ENCODE results near the gene CCDC91.
"Not testable (repeated sequence)": the region's sequence is repeated elsewhere in the genome, so short reads cannot be mapped to it uniquely, and the experiment has no call there.

CCDC91 gene

GRCh38 chr12:28456934-28457710 is 266.9 kb downstream of the CCDC91 start:
- no peak for DNase-seq

GRCh38 chr12:28457785-28458184 is 267.5 kb downstream of the CCDC91 start:
- no peak for DNase-seq

DNA sequence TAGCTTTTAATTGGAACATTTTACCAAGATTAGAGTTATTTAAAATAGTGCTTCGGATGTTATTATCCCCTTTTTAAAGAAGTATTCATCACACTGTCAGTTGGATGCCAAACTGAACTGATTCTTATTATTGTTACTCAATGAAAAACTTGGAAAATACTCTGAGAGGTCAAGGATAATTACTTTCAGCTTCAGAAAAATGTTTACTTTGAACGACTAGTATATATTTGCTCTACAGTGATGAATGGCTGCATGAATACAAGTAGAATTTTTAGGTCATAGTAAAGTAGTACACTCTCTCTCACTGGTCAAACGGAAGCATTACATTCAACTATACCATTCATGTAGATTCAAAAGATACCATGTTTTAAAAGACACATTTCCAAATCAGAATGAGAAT is 269.2 kb downstream of the CCDC91 start:
- DNase-seq: no peak

DNA sequence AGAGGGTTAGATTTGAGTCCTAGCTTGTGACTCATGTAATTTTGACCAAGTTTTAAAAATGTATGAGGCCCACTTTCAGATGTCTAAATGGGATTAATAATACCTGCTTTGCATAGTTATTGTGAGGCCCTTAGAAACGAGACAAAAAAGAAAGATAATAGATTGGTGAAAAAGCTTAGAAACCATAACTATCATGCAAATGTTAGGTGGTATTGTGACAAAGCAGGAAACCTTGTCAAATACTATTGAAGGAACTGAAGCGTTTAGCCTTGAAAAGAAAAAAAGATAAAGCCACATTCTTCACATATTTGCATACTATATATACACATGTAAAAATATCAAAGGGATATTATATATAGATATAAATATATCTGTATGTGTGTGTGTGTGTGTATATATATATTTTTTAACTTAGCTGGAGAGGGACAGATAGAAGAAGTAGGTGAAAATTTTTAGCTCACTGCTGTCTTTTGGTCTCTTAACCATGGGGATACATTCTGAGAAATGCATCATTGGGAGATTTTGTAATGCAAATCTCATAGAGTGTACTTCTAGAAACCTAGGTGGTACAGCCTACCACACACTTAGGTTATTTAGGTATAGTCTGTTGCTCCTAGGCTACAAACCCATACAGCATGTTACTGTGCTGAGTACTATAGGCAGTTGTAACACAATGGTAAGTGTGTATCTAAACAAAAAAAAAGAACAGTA is 270.3 kb downstream of the CCDC91 start:
- no peak for DNase-seq

- DNase-seq: no peak
These were observed 273.1 kb downstream of the CCDC91 start for GRCh38 chr12:28463396-28463795.

GRCh38 chr12:28471762-28472161 is 281.5 kb downstream of the CCDC91 start:
- DNase-seq: not testable (repeated sequence)

- DNase-seq: not testable (repeated sequence)
These were observed 285.9 kb downstream of the CCDC91 start for GRCh38 chr12:28476206-28476605.

DNA sequence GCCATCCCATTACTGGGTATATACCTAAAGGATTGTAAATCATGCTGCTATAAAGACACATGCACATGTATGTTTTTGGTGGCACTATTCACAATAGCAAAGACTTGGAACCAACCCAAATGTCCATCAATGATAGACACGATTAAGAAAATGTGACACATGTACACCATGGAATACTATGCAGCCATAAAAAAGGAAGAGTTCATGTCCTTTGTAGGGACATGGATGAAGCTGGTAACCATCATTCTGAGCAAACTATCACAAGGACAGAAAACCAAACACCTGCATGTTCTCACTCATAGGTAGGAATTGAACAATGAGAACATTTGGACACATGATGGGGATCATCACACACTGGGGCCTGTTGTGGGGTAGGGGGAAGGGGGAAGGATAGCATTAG is 288.8 kb downstream of the CCDC91 start:
- DNase-seq: not testable (repeated sequence)

- DNase-seq: no peak
These were observed 289.4 kb downstream of the CCDC91 start for GRCh38 chr12:28479683-28480082.

- DNase-seq: no peak
These were observed 293.9 kb downstream of the CCDC91 start for GRCh38 chr12:28484156-28484555.

DNA sequence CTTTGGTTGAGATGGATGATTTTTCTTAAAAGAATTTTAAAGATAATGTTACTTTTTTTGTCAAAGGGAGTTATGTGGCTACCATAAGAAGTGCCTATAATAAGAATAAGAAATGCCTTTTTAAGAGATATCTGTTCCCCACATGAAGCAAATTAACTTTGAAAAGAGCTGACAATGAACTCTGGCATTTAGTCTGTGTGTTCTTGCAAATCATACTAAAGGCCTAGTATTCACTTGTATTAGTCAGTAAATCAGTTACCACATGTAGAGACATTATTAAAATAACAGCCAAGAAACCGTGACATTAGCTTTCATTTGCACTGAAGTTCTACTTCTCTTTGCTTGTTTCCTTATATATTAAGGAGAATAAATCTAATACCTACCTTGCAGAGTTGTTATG is 296.3 kb downstream of the CCDC91 start:
- DNase-seq: no peak

GRCh38 chr12:28489246-28489645 is 299.0 kb downstream of the CCDC91 start:
- DNase-seq: no peak

GRCh38 chr12:28497889-28498411 is 307.7 kb downstream of the CCDC91 start:
- DNase-seq: no peak

DNA sequence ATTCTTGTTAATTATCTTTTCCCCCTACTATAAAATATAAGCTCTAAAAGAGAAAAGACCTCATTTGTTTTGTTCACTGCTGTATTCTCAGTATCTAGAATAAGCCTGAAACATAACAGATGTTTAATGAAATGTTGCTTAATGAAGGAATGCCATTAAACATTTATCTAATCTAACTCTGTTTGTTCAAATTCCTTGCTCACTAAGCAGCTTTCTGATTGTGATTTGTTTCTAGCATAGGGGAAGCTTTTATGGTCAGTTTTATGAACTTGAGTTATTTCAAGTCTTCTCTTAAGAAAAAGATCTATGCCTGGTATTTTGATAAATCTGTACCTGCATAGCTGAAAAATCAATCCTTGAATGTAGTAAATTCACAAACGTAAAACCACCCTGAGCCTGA is 308.6 kb downstream of the CCDC91 start:
- DNase-seq: no peak

- DNase-seq: no peak
These were observed 310.2 kb downstream of the CCDC91 start for GRCh38 chr12:28500373-28501024.

DNA sequence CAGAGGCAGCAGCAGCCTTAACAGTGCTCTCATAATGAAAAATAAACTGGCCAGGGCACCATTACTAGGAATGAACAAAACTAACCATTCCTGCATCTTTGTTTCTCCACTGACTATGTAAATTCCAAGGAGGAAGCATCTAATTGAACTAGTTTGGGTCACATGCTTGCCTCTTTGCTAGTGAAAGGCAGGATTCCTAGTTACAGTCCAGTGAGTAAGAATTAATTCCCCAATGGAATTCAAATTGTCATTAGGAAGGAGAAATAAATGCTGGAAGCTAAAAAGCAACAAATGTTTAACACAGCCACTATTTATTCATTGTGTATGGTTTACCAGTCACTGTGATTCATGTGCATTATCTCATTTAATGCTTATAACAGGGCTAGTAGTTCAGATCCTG is 316.0 kb downstream of the CCDC91 start:
- no peak for DNase-seq

- no peak for DNase-seq
These were observed 316.8 kb downstream of the CCDC91 start for GRCh38 chr12:28507033-28507432.

DNA sequence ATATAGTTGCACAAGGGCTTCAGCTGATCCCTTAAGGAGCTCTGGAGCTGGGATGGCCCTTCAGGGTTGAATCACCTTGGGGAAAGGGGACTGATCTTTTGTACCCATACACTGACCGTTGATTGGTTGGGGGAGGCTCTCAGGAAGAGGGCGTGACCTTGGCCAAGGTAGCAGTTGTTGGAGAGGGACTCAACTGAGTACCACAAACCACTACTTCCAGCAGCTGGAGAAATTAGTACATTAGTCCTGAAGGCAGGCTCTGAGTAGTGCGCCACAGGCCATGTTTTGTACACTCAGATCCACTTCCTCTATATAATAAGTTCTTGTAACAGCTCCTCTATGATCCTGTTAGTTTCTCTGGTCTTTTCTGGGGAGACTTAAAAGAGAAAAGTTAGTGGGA is 317.6 kb downstream of the CCDC91 start:
- DNase-seq: no peak

GRCh38 chr12:28512406-28512805 is 322.1 kb downstream of the CCDC91 start:
- no peak for DNase-seq

DNA sequence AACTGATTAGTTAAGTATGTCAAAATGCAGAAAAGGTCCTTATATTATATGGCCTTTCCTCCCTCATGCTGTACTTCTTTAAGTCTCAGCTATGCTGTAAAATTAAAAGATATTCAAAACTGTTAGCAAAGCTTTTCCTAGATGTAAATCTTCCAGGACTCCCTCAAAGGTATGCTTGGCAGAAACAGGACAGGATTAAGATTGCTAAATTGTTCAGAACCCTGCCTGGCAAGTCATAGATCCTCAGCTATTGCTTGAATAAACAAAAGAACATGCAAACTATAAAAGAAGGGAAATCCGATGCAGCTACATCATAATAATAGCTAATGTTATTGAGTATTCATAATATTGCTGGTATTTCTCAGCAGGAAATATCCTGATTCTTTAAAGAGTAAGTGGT is 322.6 kb downstream of the CCDC91 start:
- DNase-seq: no peak

- DNase-seq: no peak
These were observed 323.7 kb downstream of the CCDC91 start for GRCh38 chr12:28513983-28514382.

DNA sequence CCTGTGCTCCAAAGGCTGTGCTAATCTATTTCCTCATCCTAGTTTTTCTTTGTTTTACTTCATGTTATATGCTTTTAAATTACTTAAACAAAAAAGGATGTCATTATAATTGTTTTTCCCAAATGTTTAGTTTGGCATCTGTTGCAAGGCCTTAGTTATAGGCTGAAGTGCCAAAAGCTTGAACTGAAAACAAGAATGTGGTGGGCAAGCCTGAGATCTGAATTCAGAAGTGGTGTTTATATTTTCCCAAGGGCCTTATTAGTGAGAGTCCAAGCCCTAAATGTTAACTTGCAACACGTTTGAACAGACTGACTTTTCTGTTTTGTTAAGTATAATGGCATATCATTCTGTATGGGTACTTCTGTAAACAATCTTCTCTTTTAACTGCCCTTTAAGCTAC is 326.8 kb downstream of the CCDC91 start:
- no peak for DNase-seq
